HG03558 (cell line): ENCODE results near the gene OR6X1.

ENCODE experiments used
- ATAC-seq: cut with Tn5 transposase; IDR thresholded peaks from one replicate; pipeline ENCODE4 v1.9.1; 2021; ENCODE audit warnings: moderate number of reproducible peaks; ENCODE audit not compliant: unreplicated experiment; ENCODE audit errors: extremely low read depth

OR6X1 gene

GRCh38 chr11:123704341-123704740 lies 50.0 kb downstream of the OR6X1 start:
- ATAC-seq = no peak
